C4-2B (cell line): Measurements from ENCODE around the gene SMARCB1.

ENCODE experiments used
- H3K27ac ChIP-seq: fragments of 450-650 bp; 2 replicates; pipeline ENCODE4 v1.5.1; 2017
- ZFX ChIP-seq: fragments of 450-650 bp; IDR thresholded peaks from 2 replicates; pipeline ENCODE4 v1.6.1; 2017
- TF ChIP-seq, protein P1 (sequence below): fragments of 450-650 bp; conservative IDR thresholded peaks from 2 replicates; pipeline ENCODE4 v1.5.1; 2017; ENCODE audit warnings: mild to moderate bottlenecking

Gene SMARCB1

DNA sequence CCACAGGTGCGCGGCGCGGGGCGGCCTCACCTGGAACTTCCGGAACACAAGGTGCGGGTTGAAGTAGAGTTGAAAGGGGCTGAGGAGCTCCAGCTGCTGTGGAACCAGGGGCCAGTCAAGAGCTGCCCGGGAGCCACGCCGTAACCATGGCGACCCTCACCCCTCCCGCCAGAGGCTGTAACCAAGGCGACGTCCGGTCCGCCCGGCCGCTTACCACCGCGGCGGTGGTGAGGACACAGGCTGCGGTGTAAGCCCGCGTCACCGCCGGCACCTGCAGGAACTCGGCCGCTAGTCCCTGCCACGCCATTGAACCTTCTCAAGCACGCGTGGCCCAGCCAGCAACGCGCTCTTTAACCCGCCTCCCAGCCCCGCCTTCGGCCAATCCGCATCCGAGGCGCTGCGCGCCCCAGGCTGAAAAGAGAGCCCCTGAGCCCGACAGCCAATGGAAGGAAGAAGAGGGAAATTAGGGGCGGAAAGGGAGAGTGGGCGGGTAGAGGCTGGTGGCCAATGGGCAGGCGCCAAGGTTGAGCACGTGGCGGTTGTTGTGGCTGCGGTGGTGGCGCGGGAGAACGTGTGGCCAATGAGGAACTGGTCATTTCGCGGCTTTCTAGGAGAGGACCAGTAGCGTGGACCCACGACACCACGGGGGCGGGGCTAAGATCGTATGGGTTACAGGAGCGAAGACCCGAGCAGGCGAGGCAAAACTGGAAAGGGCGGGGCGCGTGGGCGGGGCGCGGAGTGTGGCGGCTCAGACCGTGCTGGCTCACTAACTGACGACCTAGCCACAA is 52.1 kb downstream of the SMARCB1 start, which contains the start of gene DERL3:
TSS of gene DERL3 (minus strand) at position 326 of the 788 bp plus-strand sequence. CDS start at position 307, 19 bp downstream.
- TF ChIP-seq, protein P1, sequence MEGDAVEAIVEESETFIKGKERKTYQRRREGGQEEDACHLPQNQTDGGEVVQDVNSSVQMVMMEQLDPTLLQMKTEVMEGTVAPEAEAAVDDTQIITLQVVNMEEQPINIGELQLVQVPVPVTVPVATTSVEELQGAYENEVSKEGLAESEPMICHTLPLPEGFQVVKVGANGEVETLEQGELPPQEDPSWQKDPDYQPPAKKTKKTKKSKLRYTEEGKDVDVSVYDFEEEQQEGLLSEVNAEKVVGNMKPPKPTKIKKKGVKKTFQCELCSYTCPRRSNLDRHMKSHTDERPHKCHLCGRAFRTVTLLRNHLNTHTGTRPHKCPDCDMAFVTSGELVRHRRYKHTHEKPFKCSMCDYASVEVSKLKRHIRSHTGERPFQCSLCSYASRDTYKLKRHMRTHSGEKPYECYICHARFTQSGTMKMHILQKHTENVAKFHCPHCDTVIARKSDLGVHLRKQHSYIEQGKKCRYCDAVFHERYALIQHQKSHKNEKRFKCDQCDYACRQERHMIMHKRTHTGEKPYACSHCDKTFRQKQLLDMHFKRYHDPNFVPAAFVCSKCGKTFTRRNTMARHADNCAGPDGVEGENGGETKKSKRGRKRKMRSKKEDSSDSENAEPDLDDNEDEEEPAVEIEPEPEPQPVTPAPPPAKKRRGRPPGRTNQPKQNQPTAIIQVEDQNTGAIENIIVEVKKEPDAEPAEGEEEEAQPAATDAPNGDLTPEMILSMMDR = no peak
- TF ChIP-seq ZFX = no peak
- peak within 1 kb of the TSS; percentile 55 for H3K27ac ChIP-seq

DNA sequence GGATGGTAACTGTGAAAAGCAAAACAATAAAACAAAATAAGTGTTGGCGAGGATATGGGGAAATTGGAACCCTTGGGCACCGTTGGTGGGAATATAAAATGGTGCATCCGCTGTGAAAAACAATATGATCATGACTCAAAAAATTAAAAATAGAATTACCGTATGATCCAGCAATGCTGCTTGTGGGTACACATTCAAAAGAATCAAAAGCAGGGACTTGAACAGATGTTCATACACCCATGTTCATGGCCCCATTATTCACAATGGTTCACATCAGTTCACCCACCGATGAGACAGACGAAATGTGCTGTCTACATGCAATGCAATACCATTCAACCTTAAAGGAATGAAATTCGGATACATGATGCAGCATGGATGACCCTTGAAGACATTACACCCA is 53.3 kb downstream of the SMARCB1 start:
- H3K27ac ChIP-seq = no peak overlapping the region
- TF ChIP-seq, protein P1 = no peak
- no peak for TF ChIP-seq ZFX

DNA sequence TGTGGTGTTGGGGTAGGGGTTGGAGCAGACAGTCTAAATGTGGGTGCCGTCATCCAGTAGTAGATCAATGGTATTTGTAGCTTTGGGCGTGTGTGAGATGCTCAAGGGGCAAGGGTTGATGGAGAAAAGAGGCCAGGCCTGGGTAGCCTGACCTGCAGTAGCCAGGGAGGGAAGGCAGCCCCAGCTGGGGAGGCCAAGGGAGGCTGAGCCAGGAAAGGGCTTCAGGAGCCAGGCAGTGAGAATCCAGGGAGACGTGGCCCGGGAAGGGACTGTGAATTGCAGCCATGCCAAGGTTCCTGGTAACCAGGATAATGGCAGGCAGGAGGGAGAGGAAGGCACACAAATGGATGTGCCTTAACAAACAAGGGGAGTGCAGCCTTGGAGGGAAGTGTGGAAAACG is 54.5 kb downstream of the SMARCB1 start:
- TF ChIP-seq ZFX = no peak
- TF ChIP-seq, protein P1 = no peak
- no peak overlapping the region for H3K27ac ChIP-seq

DNA sequence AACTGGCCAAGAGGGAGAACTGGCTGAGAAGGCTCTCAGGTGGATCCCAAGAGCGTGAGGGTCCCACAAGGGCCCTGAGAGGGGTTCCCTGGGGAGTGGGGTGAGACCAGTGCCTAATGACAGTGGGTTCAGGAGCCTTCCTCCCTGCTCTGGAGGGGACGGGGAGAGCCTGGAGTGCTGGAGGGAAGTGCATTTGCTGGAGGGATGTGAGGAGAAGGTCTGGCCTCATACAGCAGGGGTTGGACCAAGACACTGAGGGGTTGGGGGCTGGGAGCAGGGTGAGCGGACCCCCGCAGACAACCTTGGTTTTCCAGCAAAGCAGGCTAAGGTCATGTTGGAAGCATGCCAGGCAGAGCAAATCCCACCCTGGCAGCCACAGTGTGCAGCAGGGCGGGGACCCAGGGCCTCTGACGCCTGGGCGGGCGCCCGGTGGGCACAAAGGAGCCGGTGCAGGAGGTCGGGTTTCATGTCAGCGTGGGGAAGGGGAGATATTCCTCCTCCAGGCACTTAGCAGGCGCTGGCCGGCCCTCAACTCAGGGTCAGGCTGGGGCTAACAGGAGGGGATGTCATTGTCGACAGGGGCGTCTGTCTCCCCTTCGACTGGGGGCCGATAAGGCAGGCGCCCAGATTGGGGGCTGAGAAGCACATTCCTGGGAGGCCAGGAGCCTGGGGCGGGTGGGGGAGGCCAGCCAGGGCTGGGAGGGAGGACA is 55.1 kb downstream of the SMARCB1 start:
- no peak for TF ChIP-seq ZFX
- TF ChIP-seq, protein P1 = no peak
- no peak overlapping the region for H3K27ac ChIP-seq

DNA sequence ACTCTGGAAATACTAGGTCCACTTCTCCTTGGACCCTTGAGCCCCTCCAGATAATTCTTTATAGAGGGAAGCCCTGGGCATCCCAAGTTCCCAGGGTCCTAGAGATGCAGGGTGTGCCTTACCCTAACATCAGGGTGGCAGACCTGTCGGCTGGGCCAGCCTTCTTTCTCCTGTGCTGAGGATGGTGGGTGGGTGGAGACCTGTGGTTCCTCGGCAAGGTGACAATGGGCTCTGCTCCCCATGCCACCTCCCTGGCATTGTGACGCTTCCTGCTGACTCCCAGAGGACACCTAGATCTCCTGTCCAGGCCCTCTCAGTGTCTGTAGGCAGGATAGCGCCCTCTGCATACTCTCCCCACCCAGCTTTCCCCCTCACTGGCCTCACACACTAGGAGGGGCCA is 55.8 kb downstream of the SMARCB1 start:
- TF ChIP-seq, protein P1 = no peak
- TF ChIP-seq ZFX = no peak
- no peak overlapping the region for H3K27ac ChIP-seq

DNA sequence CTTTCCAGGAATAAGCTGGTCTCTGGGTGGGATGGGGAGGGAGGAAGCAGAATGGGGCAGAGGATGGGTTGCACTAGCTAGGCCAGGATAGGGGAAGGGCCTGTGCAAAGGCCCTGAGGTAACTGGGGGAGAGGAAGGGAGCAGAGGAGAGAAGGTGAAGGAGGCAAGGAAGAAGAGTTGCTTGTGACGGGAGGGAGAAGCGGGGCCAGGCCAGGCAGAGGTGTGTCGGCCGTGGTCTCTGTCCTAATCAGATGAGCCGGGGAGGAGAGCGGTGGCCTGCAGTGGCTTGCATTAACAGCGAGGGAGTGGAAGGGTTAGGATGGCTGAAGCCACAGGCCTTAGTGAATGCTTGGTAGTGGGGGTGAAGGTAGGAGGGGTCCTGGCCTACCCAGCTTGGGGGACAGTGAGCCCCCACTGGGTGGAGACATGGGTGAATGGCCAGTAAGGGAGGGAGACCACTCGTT is 58.0 kb downstream of the SMARCB1 start:
- no peak overlapping the region for H3K27ac ChIP-seq
- no peak for TF ChIP-seq ZFX

DNA sequence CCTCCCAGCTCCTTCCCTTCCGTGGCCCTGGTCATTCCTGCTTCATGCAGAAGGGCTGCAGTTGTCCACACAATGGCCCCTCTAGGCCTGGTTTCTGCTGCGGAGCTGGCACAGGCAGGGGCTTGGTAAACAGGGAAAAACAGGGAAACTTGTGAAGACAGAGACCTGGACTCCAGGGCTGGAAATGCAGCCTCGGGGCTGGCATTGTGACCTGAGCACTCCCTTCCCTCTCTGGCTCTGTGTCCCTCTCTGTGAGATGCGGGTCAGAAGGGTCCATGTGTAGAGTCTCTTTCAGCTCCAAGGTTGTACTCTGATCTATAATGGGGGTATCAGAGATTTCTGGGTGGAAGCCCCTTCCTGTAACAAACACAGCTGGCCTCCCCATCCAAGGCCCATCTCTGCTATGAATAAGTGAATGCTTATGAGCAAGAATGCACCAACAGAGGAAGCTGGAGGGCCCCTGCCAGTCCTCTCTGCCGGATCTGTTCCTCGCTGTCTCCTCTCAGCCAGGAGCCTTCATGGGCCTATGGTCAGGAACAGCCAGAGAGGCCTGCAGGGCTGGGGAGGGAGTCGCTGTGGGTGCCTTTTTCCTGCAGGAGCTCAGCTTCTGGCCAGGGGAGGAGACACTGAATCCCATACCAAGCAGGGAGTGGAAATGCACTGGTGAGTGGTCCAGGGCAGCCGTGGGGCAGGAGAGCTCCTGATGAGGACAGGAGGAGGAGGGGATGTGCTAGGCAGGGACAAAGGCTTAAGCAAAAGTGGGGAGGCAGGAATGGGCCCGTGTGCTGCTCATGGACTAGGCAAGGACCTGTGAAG is 58.7 kb downstream of the SMARCB1 start:
- H3K27ac ChIP-seq = no peak overlapping the region
- TF ChIP-seq, protein P1 = no peak
- TF ChIP-seq ZFX = no peak
